ENCODE results near the gene SEMA5A. TPM values are rescaled to one million over a fixed set of nuclear protein-coding genes. Genes with fewer than 3 reads are reported as not detected.

SEMA5A gene
- polyA plus RNA-seq, 1 donor (not counting 4 experiments of a cell fraction or from before 2014, with no cell fraction given), result 0.16 TPM

- H3K27me3 ChIP-seq (ENCODE audit: control insufficient read depth, extremely low read depth, insufficient read depth, low read length), result no peaks in the 10 kb centered on the region
- no peak overlapping the region for H2AFZ ChIP-seq (ENCODE audit: control insufficient read depth, low read length)
- dilution Hi-C loops (cut with MboI; ENCODE audit: extremely low pct_ligation_motif_present, low sequenced_read_pairs), result no loop called here
- no peaks in the 10 kb centered on the region for H3K9me1 ChIP-seq (ENCODE audit: control insufficient read depth, extremely low read depth, insufficient read depth, low read length)
- no peak overlapping the region for H3K4me2 ChIP-seq (ENCODE audit: control insufficient read depth, extremely low read depth, insufficient read depth, low read depth, low read length)
- H3K79me2 ChIP-seq (ENCODE audit: control insufficient read depth, insufficient read depth, low read length), result no peaks in the 10 kb centered on the region
- FAIRE-seq, result no peak
- H3K4me1 ChIP-seq (ENCODE audit: control insufficient read depth, extremely low read depth, insufficient read depth, low read length), result no peaks in the 10 kb centered on the region
- no peak overlapping the region for H3K4me3 ChIP-seq (ENCODE audit: control insufficient read depth in 2 of 3, extremely low read depth in 1 of 3, insufficient read depth in 2 of 3, low read depth in 1 of 3, low read length in 3 of 3)
- DNase-seq (ENCODE audit: low read depth, low spot score), result no peak
- no peak overlapping the region for H3K27ac ChIP-seq (ENCODE audit: control insufficient read depth, insufficient read depth, low read length)
- TF ChIP-seq CTCF (optimal IDR thresholded peaks at IDR 0.05 in 1 of 3, IDR thresholded peaks at IDR 0.05 in 1 of 3, conservative IDR thresholded peaks at IDR 0.05 in 1 of 3; ENCODE audit: extremely low read depth in 1 of 3, insufficient read depth in 2 of 3, low read length in 3 of 3) (no peak), EZH2 (IDR thresholded peaks at IDR 0.05; ENCODE audit: low read length) (no peak)
- H4K20me1 ChIP-seq (ENCODE audit: control insufficient read depth, extremely low read depth, insufficient read depth, low read length), result no peaks in the 10 kb centered on the region
- H3K9ac ChIP-seq (ENCODE audit: control insufficient read depth, extremely low read depth, insufficient read depth, low read length), result no peak overlapping the region
- H3K36me3 ChIP-seq (ENCODE audit: control insufficient read depth in 2 of 2, extremely low read depth in 1 of 2, insufficient read depth in 2 of 2, low read length in 2 of 2), result no peaks in the 10 kb centered on the region
- H3K9me3 ChIP-seq (ENCODE audit: control insufficient read depth, low read depth, low read length), result no peaks in the 10 kb centered on the region
Measured at GRCh38 chr5:9451037-9451436, 94.8 kb downstream of the SEMA5A start.

- no peak overlapping the region for H3K4me2 ChIP-seq (ENCODE audit: control insufficient read depth, extremely low read depth, insufficient read depth, low read depth, low read length)
- DNase-seq (ENCODE audit: low read depth, low spot score) (no peak), FAIRE-seq (peak; percentile 29)
- H3K9ac ChIP-seq (ENCODE audit: control insufficient read depth, extremely low read depth, insufficient read depth, low read length), result no peak overlapping the region
- no peaks in the 10 kb centered on the region for H3K79me2 ChIP-seq (ENCODE audit: control insufficient read depth, insufficient read depth, low read length)
- no peak overlapping the region for H2AFZ ChIP-seq (ENCODE audit: control insufficient read depth, low read length)
- TF ChIP-seq CTCF (optimal IDR thresholded peaks at IDR 0.05 in 1 of 3, IDR thresholded peaks at IDR 0.05 in 1 of 3, conservative IDR thresholded peaks at IDR 0.05 in 1 of 3; ENCODE audit: extremely low read depth in 1 of 3, insufficient read depth in 2 of 3, low read length in 3 of 3), result no peak
- no peak for TF ChIP-seq EZH2 (IDR thresholded peaks at IDR 0.05; ENCODE audit: low read length)
- H3K27ac ChIP-seq (ENCODE audit: control insufficient read depth, insufficient read depth, low read length), result no peak overlapping the region
- H3K27me3 ChIP-seq (ENCODE audit: control insufficient read depth, extremely low read depth, insufficient read depth, low read length), result no peaks in the 10 kb centered on the region
- no peaks in the 10 kb centered on the region for H4K20me1 ChIP-seq (ENCODE audit: control insufficient read depth, extremely low read depth, insufficient read depth, low read length)
- no peaks in the 10 kb centered on the region for H3K9me3 ChIP-seq (ENCODE audit: control insufficient read depth, low read depth, low read length)
- H3K9me1 ChIP-seq (ENCODE audit: control insufficient read depth, extremely low read depth, insufficient read depth, low read length), result no peaks in the 10 kb centered on the region
- no peaks in the 10 kb centered on the region for H3K4me1 ChIP-seq (ENCODE audit: control insufficient read depth, extremely low read depth, insufficient read depth, low read length)
- H3K36me3 ChIP-seq (ENCODE audit: control insufficient read depth in 2 of 2, extremely low read depth in 1 of 2, insufficient read depth in 2 of 2, low read length in 2 of 2), result no peaks in the 10 kb centered on the region
- H3K4me3 ChIP-seq (ENCODE audit: control insufficient read depth in 2 of 3, extremely low read depth in 1 of 3, insufficient read depth in 2 of 3, low read depth in 1 of 3, low read length in 3 of 3), result no peak overlapping the region
- dilution Hi-C loops (cut with MboI; ENCODE audit: extremely low pct_ligation_motif_present, low sequenced_read_pairs), result no loop called here
Measured at GRCh38 chr5:9447691-9448090, 98.2 kb downstream of the SEMA5A start.

Data from keratinocyte (primary cell).